OCI-LY7 (cell line): Measurements from ENCODE around the gene ZNF544.

ENCODE experiments used
- EZH2phosphoT487 ChIP-seq: fragments of 200-600 bp; sonication (generic); IDR thresholded peaks from 2 replicates; pipeline ENCODE4 v1.6.1; 2018; ENCODE audit warnings: low read depth, borderline replicate concordance, mild to moderate bottlenecking, mixed run types, antibody characterized with exemption, low read length, moderate library complexity, mixed read lengths
- TF ChIP-seq, protein P1 (sequence below): fragments of 200-600 bp; sonication (generic); conservative IDR thresholded peaks from 2 replicates; pipeline ENCODE4 v1.5.1; 2014; ENCODE audit warnings: mild to moderate bottlenecking, antibody characterized with exemption, low read length, moderate library complexity, mixed read lengths

DNA sequence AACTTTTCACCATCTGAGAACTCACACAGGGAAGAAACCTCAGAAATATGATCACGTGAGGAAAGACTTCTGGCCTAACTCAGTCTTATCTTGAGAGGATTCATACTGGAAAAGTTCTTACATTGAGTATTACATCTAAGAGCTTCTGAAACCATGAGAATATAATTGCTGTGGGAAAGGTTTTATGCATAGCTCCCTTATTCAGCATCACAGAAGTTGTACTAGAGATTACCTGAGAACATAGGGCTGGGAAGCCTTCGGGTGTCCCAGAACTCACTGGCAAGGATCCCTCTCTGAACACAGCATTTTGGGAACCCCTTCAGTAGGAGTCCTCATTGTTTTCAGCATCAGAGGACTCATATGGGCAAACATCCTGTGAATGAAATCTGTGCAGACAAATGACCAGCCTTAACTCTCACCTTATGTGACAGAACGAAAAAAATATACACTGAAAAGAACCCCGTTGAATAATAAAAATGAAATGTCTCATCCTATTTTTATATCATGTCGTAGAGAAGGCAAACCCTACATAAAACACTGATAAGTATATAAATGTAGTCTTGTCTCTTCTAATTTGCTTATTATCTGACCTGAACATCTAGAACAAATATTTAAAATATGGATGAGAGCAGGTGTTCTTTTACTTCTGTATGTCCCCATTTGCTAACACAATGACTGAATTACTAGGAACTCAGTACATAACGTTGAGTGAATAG lies 31.7 kb upstream of the ZNF544 start:
- TF ChIP-seq, protein P1, sequence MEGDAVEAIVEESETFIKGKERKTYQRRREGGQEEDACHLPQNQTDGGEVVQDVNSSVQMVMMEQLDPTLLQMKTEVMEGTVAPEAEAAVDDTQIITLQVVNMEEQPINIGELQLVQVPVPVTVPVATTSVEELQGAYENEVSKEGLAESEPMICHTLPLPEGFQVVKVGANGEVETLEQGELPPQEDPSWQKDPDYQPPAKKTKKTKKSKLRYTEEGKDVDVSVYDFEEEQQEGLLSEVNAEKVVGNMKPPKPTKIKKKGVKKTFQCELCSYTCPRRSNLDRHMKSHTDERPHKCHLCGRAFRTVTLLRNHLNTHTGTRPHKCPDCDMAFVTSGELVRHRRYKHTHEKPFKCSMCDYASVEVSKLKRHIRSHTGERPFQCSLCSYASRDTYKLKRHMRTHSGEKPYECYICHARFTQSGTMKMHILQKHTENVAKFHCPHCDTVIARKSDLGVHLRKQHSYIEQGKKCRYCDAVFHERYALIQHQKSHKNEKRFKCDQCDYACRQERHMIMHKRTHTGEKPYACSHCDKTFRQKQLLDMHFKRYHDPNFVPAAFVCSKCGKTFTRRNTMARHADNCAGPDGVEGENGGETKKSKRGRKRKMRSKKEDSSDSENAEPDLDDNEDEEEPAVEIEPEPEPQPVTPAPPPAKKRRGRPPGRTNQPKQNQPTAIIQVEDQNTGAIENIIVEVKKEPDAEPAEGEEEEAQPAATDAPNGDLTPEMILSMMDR, result no peak
- TF ChIP-seq EZH2phosphoT487, result no peak
